H1 (cell line): ENCODE measurements around the gene ANKIB1. TPM values are rescaled to one million over a fixed set of nuclear protein-coding genes. Genes with fewer than 3 reads are reported as not detected.

Source experiments
- CTCF ChIA-PET: fragments of 300-600 bp; sonication (Branson Sonifier 250); formaldehyde crosslinking; loops from one replicate; lab custom pipeline; 2021; ENCODE audit not compliant: partially characterized antibody; lab: Charles Lee
- POLR2A ChIA-PET: fragments of 300-600 bp; sonication (Branson Sonifier 250); formaldehyde crosslinking; loops from one replicate; lab custom pipeline; 2021; ENCODE audit warnings: inconsistent platforms; ENCODE audit not compliant: partially characterized antibody; lab: Charles Lee
- DNase-seq, 2 experiments: peaks; one replicate each; pipeline versions ENCODE4 v3.0.0 to v3.0.0-alpha.2; 2010 to 2022; ENCODE audit warnings: low spot score in 2 of 2, low read depth in 1 of 2, mixed read lengths in 1 of 2
- FAIRE-seq: peaks from 2 replicates; lab custom pipeline; 2011; peaks lifted over from hg19 to GRCh38; lab: Jason Lieb, UNC
- H2AFZ ChIP-seq: 2 replicates; pipeline ENCODE4 v1.8.1; 2012; ENCODE audit warnings: low read length, inconsistent platforms
- H2AK5ac ChIP-seq: 2 replicates; pipeline ENCODE4 v1.6.1; 2013; ENCODE audit warnings: low read depth, low read length
- H2BK120ac ChIP-seq: replicated peaks from 2 replicates; pipeline ENCODE3; 2013; ENCODE audit warnings: low read depth, low read length, inconsistent platforms
- H2BK12ac ChIP-seq: 2 replicates; pipeline ENCODE4 v1.6.1; 2013; ENCODE audit warnings: low read depth, low read length
- H2BK15ac ChIP-seq: 2 replicates; pipeline ENCODE4 v1.6.1; 2013; ENCODE audit warnings: low read length
- H2BK20ac ChIP-seq: 2 replicates; pipeline ENCODE4 v1.6.1; 2013; ENCODE audit warnings: low read length
- H2BK5ac ChIP-seq: 2 replicates; pipeline ENCODE4 v1.6.1; 2013; ENCODE audit warnings: low read depth, low read length
- H3K14ac ChIP-seq: 2 replicates; pipeline ENCODE4 v1.6.1; 2013; ENCODE audit warnings: inconsistent platforms; ENCODE audit not compliant: insufficient read length
- H3K18ac ChIP-seq: 2 replicates; pipeline ENCODE4 v1.6.1; 2013; ENCODE audit warnings: low read length; ENCODE audit errors: extremely low read depth
- H3K23ac ChIP-seq: 2 replicates; pipeline ENCODE4 v1.6.1; 2013; ENCODE audit warnings: inconsistent platforms; ENCODE audit not compliant: insufficient read length
- H3K23me2 ChIP-seq: 2 replicates; pipeline ENCODE4 v1.6.1; 2013; ENCODE audit warnings: low read depth, low read length
- H3K27ac ChIP-seq: 2 replicates; pipeline ENCODE4 v1.6.1; 2011; ENCODE audit warnings: low read depth, low read length, inconsistent platforms
- H3K27me3 ChIP-seq, 4 experiments: replicated peaks in 1 of 4; 1 replicate in 1 of 4; 2 replicates in 3 of 4; pipeline versions ENCODE4 v1.6.1 to v1.8.1; 2011 to 2013; ENCODE audit warnings: low read length in 3 of 4, mild to moderate bottlenecking in 3 of 4, inconsistent platforms in 2 of 4, mixed read lengths in 2 of 4, moderate library complexity in 1 of 4; ENCODE audit not compliant: control insufficient read depth in 3 of 4, insufficient read depth in 3 of 4; ENCODE audit errors: extremely low read depth in 1 of 4
- H3K36me3 ChIP-seq, 4 experiments: 2 replicates each; pipeline versions ENCODE4 v1.6.1 to v1.8.1; 2011 to 2013; ENCODE audit warnings: mild to moderate bottlenecking in 4 of 4, low read length in 3 of 4, moderate library complexity in 2 of 4, control low read depth in 1 of 4, inconsistent platforms in 1 of 4; ENCODE audit not compliant: insufficient read depth in 4 of 4, control insufficient read depth in 2 of 4
- H3K4ac ChIP-seq: replicated peaks from 2 replicates; pipeline ENCODE3; 2013; ENCODE audit warnings: low read length, low read depth, mixed read lengths, inconsistent platforms; ENCODE audit not compliant: insufficient read length
- H3K4me1 ChIP-seq, 4 experiments: replicated peaks in 1 of 4; 1 replicate in 1 of 4; 2 replicates in 3 of 4; pipeline versions ENCODE4 v1.6.1 to v1.8.1; 2011 to 2013; ENCODE audit warnings: low read length in 3 of 4, inconsistent platforms in 2 of 4, mixed read lengths in 1 of 4; ENCODE audit not compliant: insufficient read depth in 4 of 4, control insufficient read depth in 3 of 4
- H3K4me2 ChIP-seq, 2 experiments: 2 replicates each; pipeline versions ENCODE4 v1.6.1 to v1.8.1; 2011 to 2013; ENCODE audit warnings: low read depth in 2 of 2, low read length in 2 of 2, control low read depth in 1 of 2, inconsistent platforms in 1 of 2, mild to moderate bottlenecking in 1 of 2; ENCODE audit not compliant: insufficient read depth in 1 of 2
- H3K4me3 ChIP-seq, 4 experiments: fragments of 200-600, 300-600 bp in 1 of 4; sonication (generic), shearing (Covaris generic), sonication (Bioruptor Twin) in 1 of 4; 2 replicates each; pipeline versions ENCODE4 v1.5.1 to v1.8.1; 2011 to 2016; ENCODE audit warnings: low read length in 4 of 4, low read depth in 3 of 4, control low read depth in 2 of 4, inconsistent platforms in 2 of 4, mild to moderate bottlenecking in 2 of 4, mixed read lengths in 1 of 4, moderate library complexity in 1 of 4; ENCODE audit not compliant: insufficient read depth in 2 of 4; ENCODE audit errors: extremely low read depth in 1 of 4
- H3K56ac ChIP-seq: replicated peaks from 2 replicates; pipeline ENCODE3; 2013; ENCODE audit warnings: low read depth, mild to moderate bottlenecking, mixed read lengths, low read length, inconsistent platforms; ENCODE audit not compliant: insufficient read length
- H3K79me1 ChIP-seq: 2 replicates; pipeline ENCODE4 v1.6.1; 2013; ENCODE audit warnings: low read depth, low read length, control low read depth
- H3K79me2 ChIP-seq, 2 experiments: 2 replicates each; pipeline versions ENCODE4 v1.6.1 to v1.8.1; 2012 to 2013; ENCODE audit warnings: low read length in 2 of 2, mild to moderate bottlenecking in 2 of 2, inconsistent platforms in 1 of 2; ENCODE audit not compliant: insufficient read depth in 2 of 2, control insufficient read depth in 1 of 2
- H3K9ac ChIP-seq, 4 experiments: replicated peaks in 1 of 4; 1 replicate in 1 of 4; 2 replicates in 3 of 4; pipeline versions ENCODE4 v1.6.1 to v1.8.1; 2011 to 2013; ENCODE audit warnings: low read depth in 3 of 4, low read length in 3 of 4, control low read depth in 2 of 4, mild to moderate bottlenecking in 2 of 4, moderate library complexity in 2 of 4, inconsistent platforms in 1 of 4; ENCODE audit errors: extremely low read depth in 1 of 4
- H3K9me3 ChIP-seq, 2 experiments: 2 replicates each; pipeline versions ENCODE4 v1.6.1 to v1.8.1; 2012 to 2013; ENCODE audit warnings: mild to moderate bottlenecking in 2 of 2, moderate library complexity in 2 of 2, control low read depth in 1 of 2, inconsistent platforms in 1 of 2, low read depth in 1 of 2, low read length in 1 of 2, mixed read lengths in 1 of 2; ENCODE audit not compliant: insufficient read depth in 2 of 2
- H4K20me1 ChIP-seq, 2 experiments: replicated peaks in 1 of 2; 2 replicates each; pipeline versions ENCODE3 to v1.8.1; 2011 to 2013; ENCODE audit warnings: inconsistent platforms in 2 of 2, low read length in 2 of 2, mild to moderate bottlenecking in 1 of 2; ENCODE audit not compliant: insufficient read depth in 2 of 2, control insufficient read depth in 1 of 2
- H4K5ac ChIP-seq: 2 replicates; pipeline ENCODE4 v1.6.1; 2013; ENCODE audit warnings: low read length, low read depth, mixed read lengths, inconsistent platforms; ENCODE audit not compliant: insufficient read length
- H4K8ac ChIP-seq: 2 replicates; pipeline ENCODE4 v1.8.0; 2013; ENCODE audit warnings: mild to moderate bottlenecking, moderate library complexity, low read length, inconsistent platforms; ENCODE audit not compliant: insufficient read depth; ENCODE audit errors: extremely low read depth
- H4K91ac ChIP-seq: replicated peaks from 2 replicates; pipeline ENCODE3; 2013; ENCODE audit warnings: low read length, mixed read lengths, inconsistent platforms; ENCODE audit not compliant: insufficient read length
- CBX5 ChIP-seq: fragments of 300-800, 300-1000 bp; sonication (generic); IDR thresholded peaks from 2 replicates; pipeline ENCODE4 v1.7.1; 2016; ENCODE audit warnings: antibody characterized with exemption, low read length, low read depth
- FOSL1 ChIP-seq: IDR thresholded peaks from 2 replicates; pipeline ENCODE4 v1.6.1; 2011; ENCODE audit warnings: mild to moderate bottlenecking, low read depth, low read length, moderate library complexity; ENCODE audit not compliant: insufficient read depth
- GABPA ChIP-seq: IDR thresholded peaks from 2 replicates; pipeline ENCODE4 v1.6.1; 2011; ENCODE audit warnings: mild to moderate bottlenecking, low read length, moderate library complexity, borderline replicate concordance; ENCODE audit not compliant: insufficient read depth
- KDM1A ChIP-seq: fragments of 200-600, 300-600 bp; sonication (generic); IDR thresholded peaks from 2 replicates; pipeline ENCODE4 v1.7.1; 2016; ENCODE audit warnings: mild to moderate bottlenecking, low read length, borderline replicate concordance
- RFX5 ChIP-seq: IDR thresholded peaks from 2 replicates; pipeline ENCODE4 v1.6.1; 2011; ENCODE audit warnings: low read depth, low read length, improper control_type of control experiment, borderline replicate concordance
- RNF2 ChIP-seq: fragments of 200-900, 300-1000 bp; sonication (generic); IDR thresholded peaks from 2 replicates; pipeline ENCODE4 v1.7.1; 2016; ENCODE audit warnings: borderline replicate concordance, low read depth, mild to moderate bottlenecking, antibody characterized with exemption, low read length; ENCODE audit not compliant: poor library complexity, severe bottlenecking; ENCODE audit errors: missing control alignments
- RXRA ChIP-seq: IDR thresholded peaks from 2 replicates; pipeline ENCODE4 v1.6.1; 2011; ENCODE audit warnings: low read depth, mild to moderate bottlenecking, low read length, moderate library complexity; ENCODE audit not compliant: insufficient read depth
- SIX5 ChIP-seq: IDR thresholded peaks from 2 replicates; pipeline ENCODE4 v1.6.1; 2011; ENCODE audit warnings: mild to moderate bottlenecking, low read depth, low read length
- SP1 ChIP-seq: IDR thresholded peaks from 2 replicates; pipeline ENCODE4 v1.6.1; 2011; ENCODE audit warnings: low read depth, low read length
- SRF ChIP-seq: IDR thresholded peaks from 2 replicates; pipeline ENCODE4 v1.6.1; 2011; ENCODE audit warnings: mild to moderate bottlenecking, low read depth, low read length, moderate library complexity
- TAF1 ChIP-seq: IDR thresholded peaks from 2 replicates; pipeline ENCODE4 v1.6.1; 2011; ENCODE audit warnings: mild to moderate bottlenecking, low read depth, low read length
- ZNF274 ChIP-seq: IDR thresholded peaks from 2 replicates; pipeline ENCODE4 v1.7.0; 2012; ENCODE audit warnings: low read length, borderline replicate concordance; ENCODE audit errors: extremely low read depth
- WGBS, 2 experiments: shearing (Covaris generic) in 1 of 2; methylation state at CpG; one replicate each; pipeline versions ENCODE4 v1.1.6 to v1.1.7; 2013 to 2015; ENCODE audit warnings: low lambda C conversion rate in 2 of 2, mixed read lengths in 2 of 2, inconsistent platforms in 1 of 2, low coverage in 1 of 2, missing lambda C conversion rate in 1 of 2; ENCODE audit not compliant: insufficient replicate concordance in 2 of 2, insufficient coverage in 1 of 2, insufficient read length in 1 of 2; ENCODE audit errors: extremely low coverage in 1 of 2, missing lambda C conversion rate in 1 of 2; 5-methylcytosine and 5-hydroxymethylcytosine counted together
- polyA plus RNA-seq, 7 experiments: library from polyadenylated mRNA; depleted of rRNA in 3 of 7; stranded (reverse) in 5 of 7; unstranded in 2 of 7; fragments of >200 nt in 5 of 7; fragments of 200-250 nt in 2 of 7; gene quantifications; 1 replicate in 5 of 7; 2 replicates in 1 of 7; 4 replicates in 1 of 7; pipeline versions ENCODE4 v1.2.1 to v1.2.3, GENCODE V29; 2011 to 2013; ENCODE audit warnings: missing spikeins in 2 of 7, mixed read lengths in 2 of 7
- total RNA-seq: library from RNA; stranded (reverse); fragmentation: NEBNext Ultra II Directional; extraction: Animal tissue kit (Norgen Biotek cat#: 25700); gene quantifications from 2 replicates; pipeline ENCODE4 v1.2.1, GENCODE V29; 2021

ANKIB1 gene
- total and polyA plus RNA-seq, 2 of the 8 experiments (the other 6 are each of a cell fraction or from before 2014, with no cell fraction given): 19.2 to 43.0 TPM

DNA sequence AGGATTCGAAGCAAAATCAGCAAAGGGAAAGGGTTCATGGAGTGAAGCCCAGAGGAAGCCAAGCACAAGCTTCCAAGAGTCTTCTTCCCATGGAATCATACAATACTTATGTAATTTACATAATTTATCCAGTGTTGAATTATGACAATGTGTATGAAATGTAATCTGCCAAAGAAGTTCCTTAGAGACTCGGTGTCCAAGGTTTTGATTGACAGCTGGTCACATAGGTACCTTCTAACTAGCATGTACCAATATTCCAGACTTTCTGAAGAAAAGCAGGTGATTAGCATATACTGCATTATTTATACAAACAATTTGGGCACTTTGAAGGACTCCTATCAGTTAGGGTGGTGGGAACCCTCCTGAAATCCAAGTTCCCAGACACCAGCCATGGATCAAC, 35.3 kb downstream of the ANKIB1 start:
- Histone ChIP-seq H3K4ac (no peak overlapping the region), H3K27me3 (no peaks in the 10 kb centered on the region), H3K79me2 (peaks cover 6 to 74% of the 10 kb centered on the region in 2 experiments; a peak in 3 of 4 replicates), H3K4me2 (no peak overlapping the region), H2BK20ac (no peak overlapping the region), H3K18ac (no peak overlapping the region), H2BK15ac (no peak overlapping the region), H3K9ac (no peak overlapping the region), H4K91ac (no peak overlapping the region), H2BK12ac (no peak overlapping the region), H3K14ac (no peak overlapping the region), H2BK120ac (no peak overlapping the region), H3K9me3 (no peaks in the 10 kb centered on the region), H3K4me3 (no peak overlapping the region), H4K20me1 (peaks cover 0 to 8% of the 10 kb centered on the region in 2 experiments), H3K36me3 (no peaks in the 10 kb centered on the region), H2AK5ac (no peak overlapping the region), H3K27ac (no peak overlapping the region), H3K56ac (no peak overlapping the region), H3K23me2 (no peaks in the 10 kb centered on the region), H2BK5ac (no peak overlapping the region), H2AFZ (no peak overlapping the region), H3K4me1 (peaks cover 4 to 11% (median 7%) of the 10 kb centered on the region in 4 experiments), H3K79me1 (peaks cover 5% of the 10 kb centered on the region; the same call in 1 of the 2 replicates), H4K5ac (no peak overlapping the region), H3K23ac (no peak overlapping the region), H4K8ac (no peak overlapping the region)
- ChIA-PET POLR2A (no interaction called here), CTCF (interaction anchor here (0.6 to 1.1 kb wide), 2 partner anchors 15 to 913 kb away, joined by 3 read pairs; no protein-coding TSS in a partner anchor)
- 90% methylated on average over 2 of the region's 2 CpGs; no CpG with 5 or more reads in 1 of the 2 experiments for WGBS, 2 experiments
- FAIRE-seq (no peak), DNase-seq (no peak)
- TF ChIP-seq TAF1: no peak
- TF ChIP-seq FOSL1: no peak
- no peak for TF ChIP-seq ZNF274
- TF ChIP-seq SP1: no peak
- no peak for TF ChIP-seq RNF2
- TF ChIP-seq CBX5: no peak
- no peak for TF ChIP-seq RXRA
- TF ChIP-seq KDM1A: no peak
- no peak for TF ChIP-seq SRF
- no peak for TF ChIP-seq SIX5
- no peak for TF ChIP-seq GABPA
- TF ChIP-seq RFX5: no peak
